GM21717 (cell line): ENCODE data around the gene GPR82.
"Not testable (repeated sequence)": the region's sequence is repeated elsewhere in the genome, so short reads cannot be mapped to it uniquely, and the experiment has no call there.

ENCODE experiments used
- ATAC-seq: cut with Tn5 transposase; IDR thresholded peaks from one replicate; pipeline ENCODE4 v1.9.1; 2021; ENCODE audit warnings: mild to moderate bottlenecking, moderate library complexity; ENCODE audit not compliant: unreplicated experiment

Gene GPR82

GRCh38 chrX:41723826-41724225 lies at the start of gene GPR82:
Gene GPR82, plus strand, starts transcription at chrX:41724181. Its CDS starts 2,846 bp downstream, at chrX:41727027.
- ATAC-seq = no peak

GRCh38 chrX:41676361-41676760 lies 47.6 kb upstream of the GPR82 start:
- ATAC-seq = not testable (repeated sequence)

- ATAC-seq = no peak
These were observed 46.6 kb upstream of the GPR82 start for GRCh38 chrX:41677183-41678060.

- ATAC-seq = no peak
These were observed 39.8 kb upstream of the GPR82 start for GRCh38 chrX:41684138-41684537.

GRCh38 chrX:41684940-41685339 lies 39.0 kb upstream of the GPR82 start:
- ATAC-seq = no peak

- no peak for ATAC-seq
These were observed 37.2 kb upstream of the GPR82 start for GRCh38 chrX:41686788-41687187.

- ATAC-seq = no peak
These were observed 35.8 kb upstream of the GPR82 start for GRCh38 chrX:41688156-41688555.

- ATAC-seq = no peak
These were observed 35.1 kb upstream of the GPR82 start, which contains the start of gene GPR34 for GRCh38 chrX:41688835-41689234. Gene GPR34, plus strand, starts transcription at chrX:41688973. Its CDS starts 6,661 bp downstream, at chrX:41695634.

- no peak for ATAC-seq
These were observed 34.3 kb upstream of the GPR82 start for GRCh38 chrX:41689711-41690110.

- ATAC-seq = no peak
These were observed 31.7 kb upstream of the GPR82 start for GRCh38 chrX:41692162-41692749.

- ATAC-seq = no peak
These were observed 31.0 kb upstream of the GPR82 start for GRCh38 chrX:41693024-41693423.

- ATAC-seq = no peak
These were observed 28.6 kb upstream of the GPR82 start for GRCh38 chrX:41695426-41695825.

- ATAC-seq = no peak
These were observed 20.4 kb upstream of the GPR82 start for GRCh38 chrX:41703574-41704029.

- ATAC-seq = no peak
These were observed 18.9 kb upstream of the GPR82 start for GRCh38 chrX:41705042-41705441.

- ATAC-seq = peak; percentile 93
These were observed 18.2 kb upstream of the GPR82 start for GRCh38 chrX:41705680-41706374.

- ATAC-seq = no peak
These were observed 16.8 kb upstream of the GPR82 start for GRCh38 chrX:41707218-41707617.

GRCh38 chrX:41708486-41708885 lies 15.5 kb upstream of the GPR82 start:
- ATAC-seq = no peak

- no peak for ATAC-seq
These were observed 12.8 kb upstream of the GPR82 start for GRCh38 chrX:41711021-41711667.

- ATAC-seq = no peak
These were observed 7.8 kb upstream of the GPR82 start for GRCh38 chrX:41716222-41716621.

- ATAC-seq = no peak
These were observed 7.1 kb upstream of the GPR82 start for GRCh38 chrX:41716767-41717473.
